DOHH2 (cell line): Measurements from ENCODE around the gene CPT1B.

Source experiments
- H3F3A ChIP-seq: fragments of 200-600 bp; sonication (generic), shearing (Covaris generic); 2 replicates; pipeline ENCODE4 v1.6.0; 2016; ENCODE audit warnings: antibody characterized with exemption, mild to moderate bottlenecking; ENCODE audit not compliant: control insufficient read depth, insufficient read depth
- H3K27ac ChIP-seq: fragments of 200-600 bp; sonication (generic); 2 replicates; pipeline ENCODE4 v1.5.1; 2014; ENCODE audit warnings: low read depth, mild to moderate bottlenecking, low read length, moderate library complexity
- H3K27me3 ChIP-seq: fragments of 200-600 bp; sonication (generic); 2 replicates; pipeline ENCODE4 v1.6.1; 2014; ENCODE audit warnings: mild to moderate bottlenecking, low read length, mixed read lengths; ENCODE audit not compliant: control insufficient read depth
- H3K36me3 ChIP-seq: fragments of 200-600 bp; sonication (generic); 2 replicates; pipeline ENCODE4 v1.6.1; 2014; ENCODE audit warnings: mild to moderate bottlenecking, low read length, moderate library complexity, mixed read lengths; ENCODE audit not compliant: control insufficient read depth
- H3K4me1 ChIP-seq: fragments of 200-600 bp; sonication (generic); 2 replicates; pipeline ENCODE4 v1.6.1; 2014; ENCODE audit warnings: mild to moderate bottlenecking, low read length, mixed read lengths; ENCODE audit not compliant: control insufficient read depth
- H3K4me2 ChIP-seq: fragments of 200-600 bp; sonication (generic); 2 replicates; pipeline ENCODE4 v1.6.0; 2014; ENCODE audit warnings: mild to moderate bottlenecking, low read length, moderate library complexity
- H3K4me3 ChIP-seq: fragments of 200-600 bp; sonication (generic); 2 replicates; pipeline ENCODE4 v1.5.1; 2014; ENCODE audit warnings: mild to moderate bottlenecking, low read length, mixed read lengths
- H3K79me2 ChIP-seq: fragments of 200-600 bp; sonication (generic); 2 replicates; pipeline ENCODE4 v1.6.1; 2014; ENCODE audit warnings: mild to moderate bottlenecking, low read length, mixed read lengths; ENCODE audit not compliant: control insufficient read depth
- H3K9me2 ChIP-seq: fragments of 200-600 bp; sonication (generic); replicated peaks from 2 replicates; pipeline ENCODE4 v1.6.1; 2014; ENCODE audit warnings: mild to moderate bottlenecking, low read length, mixed read lengths; ENCODE audit not compliant: control insufficient read depth
- H3K9me3 ChIP-seq: fragments of 200-600 bp; sonication (generic); 2 replicates; pipeline ENCODE4 v1.6.1; 2014; ENCODE audit warnings: antibody characterized with exemption, low read length, mixed read lengths; ENCODE audit not compliant: control insufficient read depth, insufficient read depth
- H4K20me1 ChIP-seq: fragments of 200-600 bp; sonication (generic); 2 replicates; pipeline ENCODE4 v1.6.0; 2014; ENCODE audit warnings: low read depth, mild to moderate bottlenecking, antibody characterized with exemption, low read length, moderate library complexity; ENCODE audit not compliant: control insufficient read depth, insufficient read depth
- EZH2phosphoT487 ChIP-seq: fragments of 200-600 bp; sonication (generic); IDR thresholded peaks from 2 replicates; pipeline ENCODE4 v1.6.1; 2017; ENCODE audit warnings: borderline replicate concordance, mild to moderate bottlenecking, antibody characterized with exemption, low read length, moderate library complexity, mixed read lengths
- TF ChIP-seq, protein P1 (sequence below): fragments of 200-600 bp; sonication (generic); IDR thresholded peaks from one replicate; pipeline ENCODE4 v1.5.1; 2014; ENCODE audit warnings: antibody characterized with exemption, mild to moderate bottlenecking, low read depth, low read length; ENCODE audit not compliant: poor library complexity, severe bottlenecking

CPT1B gene

GRCh38 chr22:50523458-50523805 is 54.8 kb downstream of the CPT1B start:
- H3K36me3 ChIP-seq, result peaks cover 58% of the 10 kb centered on the region
- H3K9me3 ChIP-seq, result no peaks in the 10 kb centered on the region
- no peaks in the 10 kb centered on the region for H4K20me1 ChIP-seq
- H3K79me2 ChIP-seq, result peaks cover 51% of the 10 kb centered on the region
- peaks cover 22% of the 10 kb centered on the region for H3K4me1 ChIP-seq
- no peak for TF ChIP-seq EZH2phosphoT487
- TF ChIP-seq, protein P1, sequence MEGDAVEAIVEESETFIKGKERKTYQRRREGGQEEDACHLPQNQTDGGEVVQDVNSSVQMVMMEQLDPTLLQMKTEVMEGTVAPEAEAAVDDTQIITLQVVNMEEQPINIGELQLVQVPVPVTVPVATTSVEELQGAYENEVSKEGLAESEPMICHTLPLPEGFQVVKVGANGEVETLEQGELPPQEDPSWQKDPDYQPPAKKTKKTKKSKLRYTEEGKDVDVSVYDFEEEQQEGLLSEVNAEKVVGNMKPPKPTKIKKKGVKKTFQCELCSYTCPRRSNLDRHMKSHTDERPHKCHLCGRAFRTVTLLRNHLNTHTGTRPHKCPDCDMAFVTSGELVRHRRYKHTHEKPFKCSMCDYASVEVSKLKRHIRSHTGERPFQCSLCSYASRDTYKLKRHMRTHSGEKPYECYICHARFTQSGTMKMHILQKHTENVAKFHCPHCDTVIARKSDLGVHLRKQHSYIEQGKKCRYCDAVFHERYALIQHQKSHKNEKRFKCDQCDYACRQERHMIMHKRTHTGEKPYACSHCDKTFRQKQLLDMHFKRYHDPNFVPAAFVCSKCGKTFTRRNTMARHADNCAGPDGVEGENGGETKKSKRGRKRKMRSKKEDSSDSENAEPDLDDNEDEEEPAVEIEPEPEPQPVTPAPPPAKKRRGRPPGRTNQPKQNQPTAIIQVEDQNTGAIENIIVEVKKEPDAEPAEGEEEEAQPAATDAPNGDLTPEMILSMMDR, result no peak
- H3K4me3 ChIP-seq, result peak overlapping the region; percentile 93; the same call in 1 of the 2 replicates
- H3K27me3 ChIP-seq, result no peaks in the 10 kb centered on the region
- no peaks in the 10 kb centered on the region for H3K9me2 ChIP-seq
- peaks cover 13% of the 10 kb centered on the region for H3F3A ChIP-seq
- peak overlapping the region; percentile 97 for H3K4me2 ChIP-seq
- H3K27ac ChIP-seq, result no peak overlapping the region

DNA sequence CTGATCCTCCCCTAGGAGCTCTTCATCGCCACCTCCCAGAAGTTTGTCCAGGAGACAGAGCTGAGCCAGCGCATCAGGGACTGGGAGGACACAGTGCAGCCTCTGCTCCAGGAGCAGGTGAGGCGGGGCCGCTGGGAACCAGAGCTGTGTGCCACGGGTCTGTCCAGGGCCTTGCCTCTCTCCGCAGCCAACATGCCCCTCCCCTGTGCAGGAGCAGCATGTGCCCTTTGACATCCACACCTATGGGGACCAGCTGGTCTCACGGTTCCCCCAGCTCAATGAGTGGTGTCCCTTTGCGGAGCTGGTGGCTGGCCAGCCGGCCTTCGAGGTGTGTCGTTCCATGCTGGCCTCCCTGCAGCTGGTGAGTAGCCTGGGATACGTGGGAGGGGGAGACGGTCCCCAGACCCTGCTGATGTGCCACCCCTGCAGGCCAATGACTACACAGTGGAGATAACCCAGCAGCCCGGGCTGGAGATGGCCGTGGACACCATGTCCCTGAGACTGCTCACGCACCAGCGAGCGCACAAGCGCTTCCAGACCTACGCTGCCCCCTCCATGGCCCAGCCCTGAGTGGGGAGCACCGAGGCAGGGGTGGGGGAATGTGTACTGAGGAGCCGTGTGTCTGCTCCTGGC is 55.3 kb downstream of the CPT1B start:
- TF ChIP-seq, protein P1, result no peak
- TF ChIP-seq EZH2phosphoT487, result no peak
- H3K4me3 ChIP-seq, result no peak overlapping the region
- H3K9me2 ChIP-seq, result no peaks in the 10 kb centered on the region
- no peaks in the 10 kb centered on the region for H3K27me3 ChIP-seq
- H4K20me1 ChIP-seq, result no peaks in the 10 kb centered on the region
- H3F3A ChIP-seq, result peaks cover 8% of the 10 kb centered on the region
- peaks cover 54% of the 10 kb centered on the region for H3K79me2 ChIP-seq
- peaks cover 22% of the 10 kb centered on the region for H3K4me1 ChIP-seq
- H3K36me3 ChIP-seq, result peaks cover 64% of the 10 kb centered on the region
- H3K4me2 ChIP-seq, result no peak overlapping the region
- no peaks in the 10 kb centered on the region for H3K9me3 ChIP-seq
- H3K27ac ChIP-seq, result no peak overlapping the region

DNA sequence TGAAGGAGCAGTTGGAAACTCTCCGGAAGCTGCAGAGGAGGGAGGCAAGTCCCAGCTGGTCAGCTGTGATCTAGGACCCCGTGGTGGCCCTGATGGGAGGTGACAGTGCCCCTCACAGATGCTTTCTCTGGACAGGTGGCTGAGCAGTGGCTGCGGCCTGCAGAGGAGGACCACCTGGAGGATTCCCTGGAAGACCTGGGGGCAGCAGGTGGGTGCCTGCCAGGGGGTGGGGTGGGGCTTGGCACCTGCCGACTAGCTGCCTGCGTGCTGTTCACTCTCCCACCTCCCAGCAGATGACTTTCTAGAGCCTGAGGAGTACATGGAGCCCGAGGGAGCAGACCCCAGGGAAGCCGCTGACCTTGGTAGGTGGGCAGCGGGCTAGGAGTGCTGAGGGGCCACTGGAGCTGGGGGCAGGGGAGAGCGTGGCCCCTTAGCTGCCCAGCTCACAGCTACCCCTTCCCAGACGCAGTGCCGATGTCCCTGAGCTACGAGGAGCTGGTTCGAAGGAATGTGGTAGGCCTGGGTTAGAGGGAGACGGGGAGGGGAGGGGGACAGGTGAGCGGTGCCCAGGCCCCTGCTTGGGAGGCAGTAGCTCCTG is 55.9 kb downstream of the CPT1B start:
- peaks cover 70% of the 10 kb centered on the region for H3K36me3 ChIP-seq
- H3K4me3 ChIP-seq, result no peak overlapping the region
- H3K9me3 ChIP-seq, result no peaks in the 10 kb centered on the region
- peaks cover 19% of the 10 kb centered on the region for H3K4me1 ChIP-seq
- no peaks in the 10 kb centered on the region for H3K9me2 ChIP-seq
- no peaks in the 10 kb centered on the region for H3K27me3 ChIP-seq
- H3K4me2 ChIP-seq, result no peak overlapping the region
- peaks cover 2% of the 10 kb centered on the region; the same call in 1 of the 2 replicates for H3F3A ChIP-seq
- no peak overlapping the region for H3K27ac ChIP-seq
- TF ChIP-seq, protein P1, result no peak
- no peak for TF ChIP-seq EZH2phosphoT487
- peaks cover 59% of the 10 kb centered on the region for H3K79me2 ChIP-seq
- no peaks in the 10 kb centered on the region for H4K20me1 ChIP-seq
